MCF 10A (cell line): ENCODE data around the gene ZSCAN2. TPM values are rescaled to one million over a fixed set of nuclear protein-coding genes. Genes with fewer than 3 reads are reported as not detected.

Experiments
- BruUV-seq: library from RNA; stranded (reverse); fragments of 400-500 nt; replicated peaks from 2 replicates; lab custom pipeline; 2021; lab: Mats Ljungman, UMichigan
- CTCF ChIA-PET: fragments of 300-600 bp; sonication (Branson Sonifier 250); formaldehyde crosslinking; extraction: SDS; loops from one replicate; lab custom pipeline; 2021; ENCODE audit warnings: antibody characterized with exemption, inconsistent platforms; lab: Yijun Ruan, JAX
- POLR2A ChIA-PET: fragments of 300-600, 350-650 bp; sonication (Branson Sonifier 250); formaldehyde crosslinking; extraction: SDS; loops from one replicate; lab custom pipeline; 2020; ENCODE audit warnings: antibody characterized with exemption, inconsistent platforms; lab: Yijun Ruan, JAX
- DNase-seq: peaks from one replicate; pipeline ENCODE4 v3.0.0-alpha.2; 2018; ENCODE audit not compliant: unreplicated experiment
- H3K27ac Mint-ChIP-seq: one replicate; pipeline ENCODE4 v1.8.0; 2022; ENCODE audit warnings: mild to moderate bottlenecking, low read depth, mixed read lengths; ENCODE audit not compliant: unreplicated experiment
- H3K27me3 Mint-ChIP-seq: one replicate; pipeline ENCODE4 v1.8.0; 2022; ENCODE audit warnings: mixed read lengths; ENCODE audit not compliant: insufficient read depth, unreplicated experiment
- H3K36me3 Mint-ChIP-seq: one replicate; pipeline ENCODE4 v1.8.0; 2022; ENCODE audit warnings: mild to moderate bottlenecking, moderate library complexity, mixed read lengths; ENCODE audit not compliant: insufficient read depth, unreplicated experiment
- H3K4me1 Mint-ChIP-seq: one replicate; pipeline ENCODE4 v1.8.0; 2022; ENCODE audit warnings: mixed read lengths; ENCODE audit not compliant: insufficient read depth, unreplicated experiment
- H3K4me3 Mint-ChIP-seq: one replicate; pipeline ENCODE4 v1.8.0; 2022; ENCODE audit warnings: mild to moderate bottlenecking, moderate library complexity, mixed read lengths; ENCODE audit not compliant: unreplicated experiment
- H3K9me3 Mint-ChIP-seq: one replicate; pipeline ENCODE4 v1.8.0; 2022; ENCODE audit warnings: mixed read lengths; ENCODE audit not compliant: unreplicated experiment
- CTCF ChIP-seq: fragments of 200-600 bp; IDR thresholded peaks from one replicate; pipeline ENCODE4 v1.8.0; 2022; ENCODE audit warnings: antibody characterized with exemption, mild to moderate bottlenecking; ENCODE audit not compliant: unreplicated experiment
- intact Hi-C: fragments of 100-400 bp; cut with micrococcal nuclease; formaldehyde crosslinking; loops from 2 replicates; pipeline ENCODE4 v1.14.1; 2022
- total RNA-seq: library from RNA; stranded (reverse); gene quantifications from 2 replicates; pipeline ENCODE4 v1.2.3, GENCODE V29; 2022

The ZSCAN2 gene
- total RNA-seq, 1 experiment from 2014 or later, result 4.2 TPM

- Mint-ChIP-seq H3K27me3 (no peaks in the 10 kb centered on the region), H3K36me3 (no peaks in the 10 kb centered on the region), H3K4me1 (no peaks in the 10 kb centered on the region), H3K27ac (no peak overlapping the region), H3K9me3 (no peaks in the 10 kb centered on the region), H3K4me3 (no peak overlapping the region)
- no peak for TF ChIP-seq CTCF
- ChIA-PET POLR2A (interaction anchor here (0.6 kb wide), 1 partner anchor 393 kb away, joined by 3 read pairs; no protein-coding TSS in a partner anchor), CTCF (no interaction called here)
- intact Hi-C loops, result no loop called here
- BruUV-seq, result no TSS peak
- no peak for DNase-seq
These were observed 10.8 kb downstream of the ZSCAN2 start for GRCh38 chr15:84611631-84612030.

- Mint-ChIP-seq H3K4me3 (no peak overlapping the region), H3K27ac (no peak overlapping the region), H3K36me3 (peaks cover 8% of the 10 kb centered on the region), H3K27me3 (no peaks in the 10 kb centered on the region), H3K4me1 (no peaks in the 10 kb centered on the region), H3K9me3 (peaks cover 15% of the 10 kb centered on the region)
- no peak for DNase-seq
- BruUV-seq, result no TSS peak
- ChIA-PET CTCF (no interaction called here), POLR2A (interaction anchor here (0.7 kb wide), 1 partner anchor 45 kb away, joined by 3 read pairs; no protein-coding TSS in a partner anchor)
- TF ChIP-seq CTCF, result no peak
- intact Hi-C loops, result no loop called here
These were observed 15.4 kb downstream of the ZSCAN2 start for GRCh38 chr15:84616235-84616634.

GRCh38 chr15:84620626-84621025 is 19.8 kb downstream of the ZSCAN2 start:
- no TSS peak for BruUV-seq
- TF ChIP-seq CTCF, result no peak
- intact Hi-C loops, result no loop called here
- ChIA-PET CTCF (interaction anchor here (0.8 to 1.0 kb wide), 3 partner anchors 9 to 14 kb away, joined by 3 to 4 read pairs (median 3); no protein-coding TSS in a partner anchor), POLR2A (interaction anchor here (1.1 to 4.4 kb wide), 2 partner anchors 10 to 13 kb away, joined by 5 to 25 read pairs; no protein-coding TSS in a partner anchor)
- Mint-ChIP-seq H3K36me3 (peaks cover 8% of the 10 kb centered on the region), H3K4me3 (no peak overlapping the region), H3K9me3 (peaks cover 16% of the 10 kb centered on the region), H3K27ac (no peak overlapping the region), H3K27me3 (no peaks in the 10 kb centered on the region), H3K4me1 (no peaks in the 10 kb centered on the region)
- no peak for DNase-seq

GRCh38 chr15:84621358-84621979 is 20.7 kb downstream of the ZSCAN2 start:
- no peak for TF ChIP-seq CTCF
- Mint-ChIP-seq H3K36me3 (peaks cover 8% of the 10 kb centered on the region), H3K4me3 (no peak overlapping the region), H3K9me3 (peaks cover 16% of the 10 kb centered on the region), H3K4me1 (no peaks in the 10 kb centered on the region), H3K27me3 (no peaks in the 10 kb centered on the region), H3K27ac (no peak overlapping the region)
- intact Hi-C loops, result no loop called here
- BruUV-seq, result no TSS peak
- POLR2A ChIA-PET, result interaction anchor here (1.1 to 4.4 kb wide), 2 partner anchors 9 to 13 kb away, joined by 5 to 25 read pairs; no protein-coding TSS in a partner anchor
- no peak for DNase-seq
- CTCF ChIA-PET, result interaction anchor here (0.6 to 1.0 kb wide), 3 partner anchors 9 to 218 kb away, joined by 3 to 4 read pairs (median 3); no protein-coding TSS in a partner anchor
